ENCODE data around the gene CYP1A1. TPM values are rescaled to one million over a fixed set of nuclear protein-coding genes. Genes with fewer than 3 reads are reported as not detected.

CYP1A1 gene
- total and polyA plus RNA-seq, 2 of the 13 experiments (the other 11 are each of a cell fraction or from before 2014, with no cell fraction given), result 7.9 to 8.0 TPM

DNA sequence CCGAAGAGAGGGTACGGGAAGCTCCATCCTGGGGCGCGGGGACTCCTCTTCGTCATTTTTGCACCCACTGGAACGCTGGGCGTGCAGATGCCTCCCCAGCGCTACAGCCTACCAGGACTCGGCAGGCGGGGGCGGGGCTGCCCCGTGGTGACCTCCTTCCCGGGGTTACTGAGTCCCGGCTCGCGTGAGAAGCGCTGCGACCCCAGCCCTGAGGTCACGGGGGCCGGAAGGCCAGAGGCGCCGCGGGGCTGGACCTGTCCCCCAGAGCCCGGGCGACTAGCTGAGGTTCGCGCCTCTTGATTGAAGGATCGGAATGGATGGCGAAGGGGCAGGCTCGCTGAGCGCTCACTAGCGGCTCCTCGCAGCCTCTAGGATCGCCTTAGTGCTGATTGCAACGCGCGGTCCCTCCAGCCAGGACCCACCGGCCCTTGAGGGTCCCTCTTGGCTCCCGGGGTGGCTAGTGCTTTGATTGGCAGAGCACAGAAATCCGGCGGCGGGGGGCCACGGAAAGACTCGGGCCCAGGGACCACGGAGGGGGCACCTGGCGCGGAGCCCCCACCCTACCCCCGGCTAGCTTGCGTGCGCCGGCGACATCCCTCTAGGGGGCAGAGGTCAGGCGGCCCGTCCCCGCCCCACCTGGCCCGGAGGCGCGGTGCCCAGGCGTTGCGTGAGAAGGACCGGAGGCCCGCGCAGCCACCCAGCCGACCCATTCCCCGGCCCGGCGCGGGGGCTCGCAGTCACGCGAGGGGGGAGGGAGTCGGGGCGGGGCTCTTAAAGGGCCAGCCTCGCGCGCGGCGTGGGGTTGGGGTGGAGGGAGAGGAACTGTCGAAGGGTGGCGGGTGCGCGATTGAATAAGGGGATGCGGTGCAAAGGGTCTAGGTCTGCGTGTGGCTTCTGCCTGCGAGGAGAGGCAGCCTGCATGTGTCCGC, 781 bp upstream of the CYP1A1 start (continued):
- TF ChIP-seq, protein P1, sequence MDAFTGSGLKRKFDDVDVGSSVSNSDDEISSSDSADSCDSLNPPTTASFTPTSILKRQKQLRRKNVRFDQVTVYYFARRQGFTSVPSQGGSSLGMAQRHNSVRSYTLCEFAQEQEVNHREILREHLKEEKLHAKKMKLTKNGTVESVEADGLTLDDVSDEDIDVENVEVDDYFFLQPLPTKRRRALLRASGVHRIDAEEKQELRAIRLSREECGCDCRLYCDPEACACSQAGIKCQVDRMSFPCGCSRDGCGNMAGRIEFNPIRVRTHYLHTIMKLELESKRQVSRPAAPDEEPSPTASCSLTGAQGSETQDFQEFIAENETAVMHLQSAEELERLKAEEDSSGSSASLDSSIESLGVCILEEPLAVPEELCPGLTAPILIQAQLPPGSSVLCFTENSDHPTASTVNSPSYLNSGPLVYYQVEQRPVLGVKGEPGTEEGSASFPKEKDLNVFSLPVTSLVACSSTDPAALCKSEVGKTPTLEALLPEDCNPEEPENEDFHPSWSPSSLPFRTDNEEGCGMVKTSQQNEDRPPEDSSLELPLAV (CRISPR knock-in tag; conservative IDR thresholded peaks at IDR 0.05; ENCODE audit: low read depth), result no peak
- TF ChIP-seq ETV5 (CRISPR knock-in tag; IDR thresholded peaks at IDR 0.05; ENCODE audit: borderline replicate concordance) (peak; percentile 55; the same call in 1 of the 2 replicates), ZNF563 (CRISPR knock-in tag; IDR thresholded peaks at IDR 0.05) (peak; percentile 17; the same call in 1 of the 2 replicates), ZNF558 (CRISPR knock-in tag; IDR thresholded peaks at IDR 0.05; ENCODE audit: borderline replicate concordance) (no peak), ZNF317 (CRISPR knock-in tag; IDR thresholded peaks at IDR 0.05) (peak; percentile 61; the same call in 1 of the 2 replicates), ELF3 (CRISPR knock-in tag; IDR thresholded peaks at IDR 0.05) (peak; percentile 8; the same call in 1 of the 2 replicates), ZNF768 (CRISPR knock-in tag; IDR thresholded peaks at IDR 0.05) (0 out of 2 replicates have a peak, but pooled peaks have one; percentile 10)
- TF ChIP-seq, protein P2, sequence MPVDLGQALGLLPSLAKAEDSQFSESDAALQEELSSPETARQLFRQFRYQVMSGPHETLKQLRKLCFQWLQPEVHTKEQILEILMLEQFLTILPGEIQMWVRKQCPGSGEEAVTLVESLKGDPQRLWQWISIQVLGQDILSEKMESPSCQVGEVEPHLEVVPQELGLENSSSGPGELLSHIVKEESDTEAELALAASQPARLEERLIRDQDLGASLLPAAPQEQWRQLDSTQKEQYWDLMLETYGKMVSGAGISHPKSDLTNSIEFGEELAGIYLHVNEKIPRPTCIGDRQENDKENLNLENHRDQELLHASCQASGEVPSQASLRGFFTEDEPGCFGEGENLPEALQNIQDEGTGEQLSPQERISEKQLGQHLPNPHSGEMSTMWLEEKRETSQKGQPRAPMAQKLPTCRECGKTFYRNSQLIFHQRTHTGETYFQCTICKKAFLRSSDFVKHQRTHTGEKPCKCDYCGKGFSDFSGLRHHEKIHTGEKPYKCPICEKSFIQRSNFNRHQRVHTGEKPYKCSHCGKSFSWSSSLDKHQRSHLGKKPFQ (CRISPR knock-in tag; IDR thresholded peaks at IDR 0.05; ENCODE audit: insufficient replicate concordance), result no peak
- TF ChIP-seq, protein P3, sequence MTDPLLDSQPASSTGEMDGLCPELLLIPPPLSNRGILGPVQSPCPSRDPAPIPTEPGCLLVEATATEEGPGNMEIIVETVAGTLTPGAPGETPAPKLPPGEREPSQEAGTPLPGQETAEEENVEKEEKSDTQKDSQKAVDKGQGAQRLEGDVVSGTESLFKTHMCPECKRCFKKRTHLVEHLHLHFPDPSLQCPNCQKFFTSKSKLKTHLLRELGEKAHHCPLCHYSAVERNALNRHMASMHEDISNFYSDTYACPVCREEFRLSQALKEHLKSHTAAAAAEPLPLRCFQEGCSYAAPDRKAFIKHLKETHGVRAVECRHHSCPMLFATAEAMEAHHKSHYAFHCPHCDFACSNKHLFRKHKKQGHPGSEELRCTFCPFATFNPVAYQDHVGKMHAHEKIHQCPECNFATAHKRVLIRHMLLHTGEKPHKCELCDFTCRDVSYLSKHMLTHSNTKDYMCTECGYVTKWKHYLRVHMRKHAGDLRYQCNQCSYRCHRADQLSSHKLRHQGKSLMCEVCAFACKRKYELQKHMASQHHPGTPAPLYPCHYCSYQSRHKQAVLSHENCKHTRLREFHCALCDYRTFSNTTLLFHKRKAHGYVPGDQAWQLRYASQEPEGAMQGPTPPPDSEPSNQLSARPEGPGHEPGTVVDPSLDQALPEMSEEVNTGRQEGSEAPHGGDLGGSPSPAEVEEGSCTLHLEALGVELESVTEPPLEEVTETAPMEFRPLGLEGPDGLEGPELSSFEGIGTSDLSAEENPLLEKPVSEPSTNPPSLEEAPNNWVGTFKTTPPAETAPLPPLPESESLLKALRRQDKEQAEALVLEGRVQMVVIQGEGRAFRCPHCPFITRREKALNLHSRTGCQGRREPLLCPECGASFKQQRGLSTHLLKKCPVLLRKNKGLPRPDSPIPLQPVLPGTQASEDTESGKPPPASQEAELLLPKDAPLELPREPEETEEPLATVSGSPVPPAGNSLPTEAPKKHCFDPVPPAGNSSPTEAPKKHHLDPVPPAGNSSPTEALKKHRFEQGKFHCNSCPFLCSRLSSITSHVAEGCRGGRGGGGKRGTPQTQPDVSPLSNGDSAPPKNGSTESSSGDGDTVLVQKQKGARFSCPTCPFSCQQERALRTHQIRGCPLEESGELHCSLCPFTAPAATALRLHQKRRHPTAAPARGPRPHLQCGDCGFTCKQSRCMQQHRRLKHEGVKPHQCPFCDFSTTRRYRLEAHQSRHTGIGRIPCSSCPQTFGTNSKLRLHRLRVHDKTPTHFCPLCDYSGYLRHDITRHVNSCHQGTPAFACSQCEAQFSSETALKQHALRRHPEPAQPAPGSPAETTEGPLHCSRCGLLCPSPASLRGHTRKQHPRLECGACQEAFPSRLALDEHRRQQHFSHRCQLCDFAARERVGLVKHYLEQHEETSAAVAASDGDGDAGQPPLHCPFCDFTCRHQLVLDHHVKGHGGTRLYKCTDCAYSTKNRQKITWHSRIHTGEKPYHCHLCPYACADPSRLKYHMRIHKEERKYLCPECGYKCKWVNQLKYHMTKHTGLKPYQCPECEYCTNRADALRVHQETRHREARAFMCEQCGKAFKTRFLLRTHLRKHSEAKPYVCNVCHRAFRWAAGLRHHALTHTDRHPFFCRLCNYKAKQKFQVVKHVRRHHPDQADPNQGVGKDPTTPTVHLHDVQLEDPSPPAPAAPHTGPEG (CRISPR knock-in tag; IDR thresholded peaks at IDR 0.05), result no peak
- TF ChIP-seq, protein P4, sequence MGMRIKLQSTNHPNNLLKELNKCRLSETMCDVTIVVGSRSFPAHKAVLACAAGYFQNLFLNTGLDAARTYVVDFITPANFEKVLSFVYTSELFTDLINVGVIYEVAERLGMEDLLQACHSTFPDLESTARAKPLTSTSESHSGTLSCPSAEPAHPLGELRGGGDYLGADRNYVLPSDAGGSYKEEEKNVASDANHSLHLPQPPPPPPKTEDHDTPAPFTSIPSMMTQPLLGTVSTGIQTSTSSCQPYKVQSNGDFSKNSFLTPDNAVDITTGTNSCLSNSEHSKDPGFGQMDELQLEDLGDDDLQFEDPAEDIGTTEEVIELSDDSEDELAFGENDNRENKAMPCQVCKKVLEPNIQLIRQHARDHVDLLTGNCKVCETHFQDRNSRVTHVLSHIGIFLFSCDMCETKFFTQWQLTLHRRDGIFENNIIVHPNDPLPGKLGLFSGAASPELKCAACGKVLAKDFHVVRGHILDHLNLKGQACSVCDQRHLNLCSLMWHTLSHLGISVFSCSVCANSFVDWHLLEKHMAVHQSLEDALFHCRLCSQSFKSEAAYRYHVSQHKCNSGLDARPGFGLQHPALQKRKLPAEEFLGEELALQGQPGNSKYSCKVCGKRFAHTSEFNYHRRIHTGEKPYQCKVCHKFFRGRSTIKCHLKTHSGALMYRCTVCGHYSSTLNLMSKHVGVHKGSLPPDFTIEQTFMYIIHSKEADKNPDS (CRISPR knock-in tag; IDR thresholded peaks at IDR 0.05), result no peak
- TF ChIP-seq, protein P5, sequence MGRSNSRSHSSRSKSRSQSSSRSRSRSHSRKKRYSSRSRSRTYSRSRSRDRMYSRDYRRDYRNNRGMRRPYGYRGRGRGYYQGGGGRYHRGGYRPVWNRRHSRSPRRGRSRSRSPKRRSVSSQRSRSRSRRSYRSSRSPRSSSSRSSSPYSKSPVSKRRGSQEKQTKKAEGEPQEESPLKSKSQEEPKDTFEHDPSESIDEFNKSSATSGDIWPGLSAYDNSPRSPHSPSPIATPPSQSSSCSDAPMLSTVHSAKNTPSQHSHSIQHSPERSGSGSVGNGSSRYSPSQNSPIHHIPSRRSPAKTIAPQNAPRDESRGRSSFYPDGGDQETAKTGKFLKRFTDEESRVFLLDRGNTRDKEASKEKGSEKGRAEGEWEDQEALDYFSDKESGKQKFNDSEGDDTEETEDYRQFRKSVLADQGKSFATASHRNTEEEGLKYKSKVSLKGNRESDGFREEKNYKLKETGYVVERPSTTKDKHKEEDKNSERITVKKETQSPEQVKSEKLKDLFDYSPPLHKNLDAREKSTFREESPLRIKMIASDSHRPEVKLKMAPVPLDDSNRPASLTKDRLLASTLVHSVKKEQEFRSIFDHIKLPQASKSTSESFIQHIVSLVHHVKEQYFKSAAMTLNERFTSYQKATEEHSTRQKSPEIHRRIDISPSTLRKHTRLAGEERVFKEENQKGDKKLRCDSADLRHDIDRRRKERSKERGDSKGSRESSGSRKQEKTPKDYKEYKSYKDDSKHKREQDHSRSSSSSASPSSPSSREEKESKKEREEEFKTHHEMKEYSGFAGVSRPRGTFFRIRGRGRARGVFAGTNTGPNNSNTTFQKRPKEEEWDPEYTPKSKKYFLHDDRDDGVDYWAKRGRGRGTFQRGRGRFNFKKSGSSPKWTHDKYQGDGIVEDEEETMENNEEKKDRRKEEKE (IDR thresholded peaks at IDR 0.05), result no peak
